ENCODE results near the gene TOX4. TPM values are rescaled to one million over a fixed set of nuclear protein-coding genes. Genes with fewer than 3 reads are reported as not detected.
"Not testable (repeated sequence)": the region's sequence is repeated elsewhere in the genome, so short reads cannot be mapped to it uniquely, and the experiment has no call there.

Gene TOX4
- polyA plus RNA-seq, 4 donors, result 20.4 to 54.0 (median 24.7) TPM

GRCh38 chr14:21543963-21544362 lies 67.0 kb downstream of the TOX4 start:
- Histone ChIP-seq H3K36me3 (ENCODE audit: control insufficient read depth in 3 of 3, insufficient read depth in 2 of 3, low read depth in 1 of 3, low read length in 3 of 3) (no peaks in the 10 kb centered on the region), H3K27ac (ENCODE audit: low read depth in 1 of 3, low read length in 2 of 3) (no peak overlapping the region), H3K4me1 (ENCODE audit: control insufficient read depth in 3 of 3, insufficient read depth in 2 of 3, low read depth in 1 of 3, low read length in 2 of 3) (no peaks in the 10 kb centered on the region), H3K4me3 (ENCODE audit: low read depth in 1 of 3, low read length in 3 of 3) (no peak overlapping the region), H3K27me3 (ENCODE audit: control insufficient read depth in 3 of 3, insufficient read depth in 3 of 3, low read length in 3 of 3) (no peaks in the 10 kb centered on the region), H3K9me3 (ENCODE audit: control insufficient read depth in 2 of 2, insufficient read depth in 1 of 2, low read depth in 1 of 2, low read length in 1 of 2) (no peaks in the 10 kb centered on the region)
- no peak for DNase-seq
- FAIRE-seq, result no peak
- WGBS, 3 donors, result 49 to 57% (median 56%) methylated on average over 5 of the region's 5 CpGs

GRCh38 chr14:21544588-21544987 lies 67.6 kb downstream of the TOX4 start:
- DNase-seq; H3K27ac ChIP-seq (ENCODE audit: low read depth in 1 of 3, low read length in 2 of 3); H3K27me3 ChIP-seq (ENCODE audit: control insufficient read depth in 3 of 3, insufficient read depth in 3 of 3, low read length in 3 of 3); H3K4me3 ChIP-seq (ENCODE audit: low read depth in 1 of 3, low read length in 3 of 3); H3K4me1 ChIP-seq (ENCODE audit: control insufficient read depth in 3 of 3, insufficient read depth in 2 of 3, low read depth in 1 of 3, low read length in 2 of 3); H3K36me3 ChIP-seq (ENCODE audit: control insufficient read depth in 3 of 3, insufficient read depth in 2 of 3, low read depth in 1 of 3, low read length in 3 of 3); H3K9me3 ChIP-seq (ENCODE audit: control insufficient read depth in 2 of 2, insufficient read depth in 1 of 2, low read depth in 1 of 2, low read length in 1 of 2); FAIRE-seq: not testable (repeated sequence)
- WGBS, 3 donors, result 81 to 92% (median 91%) methylated on average over 3 to 7 of the region's 7 CpGs

Other genes with a start within 250 kb of the TOX4 start
- 100 to 1,000 TPM; 325 to 716 (median 510) TPM for gene HNRNPC, start 207.8 kb upstream of the TOX4 start, polyA plus RNA-seq
- under 1 TPM in 2 of 4 donors, not detected in 2; 0.44 to 0.73 TPM for gene RPGRIP1, start 197.1 kb upstream of the TOX4 start, polyA plus RNA-seq
- 10 to 100 TPM; 27.7 to 78.9 (median 46.6) TPM for gene SUPT16H, start 93.2 kb upstream of the TOX4 start, polyA plus RNA-seq
- 10 to 100 TPM; 18.1 to 40.7 (median 22.9) TPM for gene CHD8, start 21.1 kb upstream of the TOX4 start, polyA plus RNA-seq
- 10 to 100 TPM in 1 of 4 donors, 1 to 10 TPM in 3; 7.4 to 24.9 (median 8.0) TPM for gene RAB2B, start 236 bp upstream of the TOX4 start, polyA plus RNA-seq
- gene METTL3, start 34.1 kb downstream of the TOX4 start, polyA plus RNA-seq, result 10 to 100 TPM; 12.3 to 47.4 (median 19.9) TPM
- 1 to 10 TPM in 3 of 4 donors, not detected in 1; 1.6 to 6.2 (median 2.5) TPM for gene SALL2, start 49.2 kb downstream of the TOX4 start, polyA plus RNA-seq
- gene OR10G3, start 102.9 kb downstream of the TOX4 start, polyA plus RNA-seq, result not detected
- not detected for gene OR10G2, start 157.7 kb downstream of the TOX4 start, polyA plus RNA-seq
- not detected for gene OR4E2, start 176.6 kb downstream of the TOX4 start, polyA plus RNA-seq
- gene OR4E1, start 196.6 kb downstream of the TOX4 start, polyA plus RNA-seq, result not detected

Measured in small intestine (tissue), 7 donors.